Cardiac fibroblast (primary cell): ENCODE data around the gene RGL1.

ENCODE experiments used
- DNase-seq, 2 donors: peaks; one replicate each; pipeline versions ENCODE4 v3.0.0 to v3.0.0-alpha.2; 2010; ENCODE audit warnings: low read depth in 2 of 2
- H3K4me3 ChIP-seq, 2 donors: replicated peaks in 1 of 2; 1 replicate in 1 of 2; 2 replicates in 1 of 2; pipeline ENCODE4 v1.5.1; 2011; ENCODE audit warnings: low read depth in 2 of 2, low read length in 2 of 2, mild to moderate bottlenecking in 2 of 2, moderate library complexity in 1 of 2
- TF ChIP-seq, protein P1 (sequence below): IDR thresholded peaks from one replicate; pipeline ENCODE4 v1.5.1; 2011; ENCODE audit warnings: low read depth, mild to moderate bottlenecking, low read length, inconsistent platforms

The RGL1 gene

DNA sequence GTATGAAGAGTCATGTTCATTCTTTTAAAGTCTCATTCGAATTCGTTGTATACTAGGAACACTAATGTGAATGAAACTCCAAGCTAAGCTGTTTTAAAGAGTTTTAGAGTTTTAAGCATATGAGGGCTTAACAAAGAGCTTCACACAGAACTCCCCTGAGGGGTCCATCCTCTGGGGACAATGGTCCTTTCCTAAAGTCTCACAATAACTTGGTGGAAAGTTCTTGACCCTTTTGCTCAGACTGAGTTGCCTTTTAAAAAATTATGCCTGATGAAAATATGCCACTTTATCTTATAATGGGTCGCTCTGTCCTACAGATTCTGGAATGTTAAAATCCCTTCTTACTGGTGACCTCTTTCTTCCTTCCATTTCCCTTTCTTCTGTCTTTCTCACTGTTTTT lies 64.3 kb downstream of the RGL1 start:
- no peak overlapping the region for H3K4me3 ChIP-seq
- no peak for DNase-seq
- TF ChIP-seq, protein P1, sequence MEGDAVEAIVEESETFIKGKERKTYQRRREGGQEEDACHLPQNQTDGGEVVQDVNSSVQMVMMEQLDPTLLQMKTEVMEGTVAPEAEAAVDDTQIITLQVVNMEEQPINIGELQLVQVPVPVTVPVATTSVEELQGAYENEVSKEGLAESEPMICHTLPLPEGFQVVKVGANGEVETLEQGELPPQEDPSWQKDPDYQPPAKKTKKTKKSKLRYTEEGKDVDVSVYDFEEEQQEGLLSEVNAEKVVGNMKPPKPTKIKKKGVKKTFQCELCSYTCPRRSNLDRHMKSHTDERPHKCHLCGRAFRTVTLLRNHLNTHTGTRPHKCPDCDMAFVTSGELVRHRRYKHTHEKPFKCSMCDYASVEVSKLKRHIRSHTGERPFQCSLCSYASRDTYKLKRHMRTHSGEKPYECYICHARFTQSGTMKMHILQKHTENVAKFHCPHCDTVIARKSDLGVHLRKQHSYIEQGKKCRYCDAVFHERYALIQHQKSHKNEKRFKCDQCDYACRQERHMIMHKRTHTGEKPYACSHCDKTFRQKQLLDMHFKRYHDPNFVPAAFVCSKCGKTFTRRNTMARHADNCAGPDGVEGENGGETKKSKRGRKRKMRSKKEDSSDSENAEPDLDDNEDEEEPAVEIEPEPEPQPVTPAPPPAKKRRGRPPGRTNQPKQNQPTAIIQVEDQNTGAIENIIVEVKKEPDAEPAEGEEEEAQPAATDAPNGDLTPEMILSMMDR: no peak

DNA sequence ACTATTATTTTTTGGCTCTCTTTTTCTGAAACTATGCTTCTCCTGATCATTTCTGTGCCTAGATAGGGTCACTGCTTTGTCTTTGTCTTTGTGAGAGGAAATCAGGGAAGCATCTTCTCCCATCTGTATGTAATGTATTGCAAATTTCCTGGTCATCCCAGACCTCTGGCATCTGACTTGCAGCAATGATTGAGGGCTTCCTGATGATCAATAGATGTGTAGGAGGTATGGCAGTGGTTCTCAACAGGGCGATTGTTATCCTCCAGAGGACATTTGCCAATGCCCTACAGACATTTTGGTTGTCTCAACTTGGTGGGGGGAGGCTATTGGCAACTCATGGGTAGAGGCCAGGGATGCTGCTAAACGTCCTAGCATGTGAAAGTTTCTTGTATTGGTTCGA lies 64.7 kb downstream of the RGL1 start:
- TF ChIP-seq, protein P1: no peak
- DNase-seq: no peak
- no peak overlapping the region for H3K4me3 ChIP-seq

DNA sequence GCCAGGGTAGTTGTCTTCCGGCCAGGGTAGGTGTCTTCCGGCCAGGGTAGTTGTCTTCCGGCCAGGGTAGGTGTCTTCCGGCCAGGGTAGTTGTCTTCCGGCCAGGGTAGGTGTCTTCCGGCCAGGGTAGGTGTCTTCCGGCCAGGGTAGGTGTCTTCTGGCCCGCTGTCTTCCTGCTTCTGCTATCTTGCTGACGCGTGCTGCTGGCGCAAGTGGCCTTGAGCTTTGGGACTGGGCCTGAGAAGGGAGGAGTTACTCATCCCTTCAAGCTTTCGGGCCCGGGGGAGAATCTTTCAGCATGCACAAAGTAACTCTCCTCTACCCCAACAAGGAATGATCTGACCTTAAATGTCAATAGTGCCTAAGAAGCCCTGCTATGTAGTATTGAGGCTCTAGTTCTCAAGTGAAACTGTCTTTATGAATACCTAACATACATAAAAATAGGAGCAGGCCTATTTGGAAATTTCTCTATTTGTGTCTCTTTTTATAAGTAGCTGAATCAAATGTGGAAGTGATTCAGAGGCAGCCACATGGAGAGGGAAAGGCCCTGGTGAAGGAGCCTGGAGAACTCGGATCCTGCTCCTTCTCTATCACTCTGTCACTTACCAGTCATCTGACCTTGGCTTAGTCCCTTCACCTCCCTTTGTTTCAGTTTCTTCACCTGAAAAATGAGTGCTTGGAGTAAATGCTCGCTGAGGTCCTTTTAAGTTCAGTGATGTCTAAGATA lies 65.6 kb downstream of the RGL1 start:
- DNase-seq: peak; percentile 58 to 86
- no peak overlapping the region for H3K4me3 ChIP-seq
- TF ChIP-seq, protein P1: no peak

DNA sequence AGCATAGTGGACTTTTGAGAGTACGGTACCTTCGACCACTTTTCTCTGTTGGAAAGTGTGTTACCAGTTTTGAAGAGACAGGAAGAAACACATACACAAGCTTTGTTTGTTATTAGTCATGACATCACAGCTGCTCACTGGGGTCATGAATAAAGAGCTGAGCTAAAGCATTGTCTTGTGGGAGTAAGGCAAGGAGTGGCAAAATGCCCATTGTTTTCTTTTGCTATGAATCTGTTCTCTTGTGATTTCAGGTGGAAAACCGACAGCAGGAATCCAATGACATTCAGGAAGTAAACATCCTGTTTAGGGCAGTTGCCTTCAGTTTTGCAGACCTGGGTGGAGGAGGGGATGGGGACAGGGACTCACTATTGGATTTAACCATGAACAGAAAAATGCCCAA lies 66.2 kb downstream of the RGL1 start:
- TF ChIP-seq, protein P1: no peak
- H3K4me3 ChIP-seq: no peak overlapping the region
- DNase-seq: peak; percentile 84 to 98

DNA sequence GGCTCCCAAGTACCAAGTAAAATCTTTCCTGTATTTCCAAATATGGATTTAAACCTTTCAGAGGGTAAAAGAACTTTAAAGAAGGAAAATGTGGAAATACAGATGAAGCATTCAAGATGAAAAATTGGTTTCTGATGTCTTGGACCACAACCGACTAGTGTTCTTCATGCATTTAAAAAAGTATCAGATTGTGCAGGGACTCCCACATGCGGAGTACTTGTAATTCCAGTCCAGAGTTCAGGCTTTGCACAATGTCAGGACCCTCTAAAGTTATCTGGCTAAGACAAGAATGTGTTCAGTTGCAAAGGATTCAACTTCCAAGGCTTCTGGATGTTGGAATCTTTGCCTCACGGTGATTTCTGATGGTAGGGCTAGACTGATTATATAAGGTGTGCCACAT lies 66.7 kb downstream of the RGL1 start:
- DNase-seq: peak in 1 of 2 donors; percentile 43
- no peak overlapping the region for H3K4me3 ChIP-seq
- TF ChIP-seq, protein P1: no peak

DNA sequence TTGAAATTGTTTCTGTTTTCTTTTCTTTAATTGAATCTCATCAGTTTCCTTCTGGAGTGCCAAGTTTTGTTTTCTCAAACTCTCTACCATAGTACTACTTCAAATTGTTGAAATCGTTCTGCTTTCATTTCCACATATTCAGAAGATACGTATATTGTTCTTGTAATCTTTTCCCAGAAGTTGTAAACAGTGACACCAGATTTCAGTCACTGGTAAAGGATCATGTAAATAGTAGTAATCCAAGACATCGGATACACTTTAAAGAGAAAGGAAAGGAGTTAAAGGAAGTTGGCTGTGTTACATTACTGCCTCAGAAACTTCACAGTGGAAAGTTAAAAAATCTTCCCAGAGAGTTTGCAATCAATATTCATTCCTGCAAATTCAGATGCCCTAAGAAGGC lies 67.5 kb downstream of the RGL1 start:
- TF ChIP-seq, protein P1: no peak
- H3K4me3 ChIP-seq: no peak overlapping the region
- peak; percentile 48 to 57 for DNase-seq

DNA sequence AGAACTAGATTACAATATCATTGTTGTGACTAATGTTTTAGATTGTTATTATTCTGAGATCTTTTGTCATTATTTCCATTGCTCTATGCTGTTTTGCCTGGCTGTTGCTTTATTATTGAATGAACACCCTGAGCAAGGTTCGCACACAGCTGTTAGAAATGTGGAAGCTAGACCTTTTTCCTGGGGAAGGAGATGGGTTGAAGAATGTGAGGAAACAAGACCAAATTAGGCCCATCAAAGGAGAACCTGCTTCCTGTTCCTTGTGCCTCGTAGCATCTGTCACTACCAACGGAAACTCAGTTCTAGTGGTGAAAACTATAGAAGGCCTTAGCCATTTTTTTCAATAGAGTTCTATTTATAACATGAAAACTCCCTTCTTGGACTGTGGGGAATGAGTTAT lies 68.7 kb downstream of the RGL1 start:
- DNase-seq: no peak
- TF ChIP-seq, protein P1: no peak
- no peak overlapping the region for H3K4me3 ChIP-seq
